SH-SY5Y (cell line): ENCODE measurements around the gene DCBLD1.

ENCODE experiments used
- GATA2 ChIP-seq: IDR thresholded peaks from 2 replicates; pipeline ENCODE4 v1.6.1; 2011; ENCODE audit warnings: mild to moderate bottlenecking, low read depth, low read length
- GATA3 ChIP-seq: IDR thresholded peaks from 2 replicates; pipeline ENCODE4 v1.6.1; 2011; ENCODE audit warnings: low read depth, mild to moderate bottlenecking, low read length, moderate library complexity

GRCh38 chr6:117482240-117483003 lies at the start of gene DCBLD1:
- TF ChIP-seq GATA2 (no peak), GATA3 (no peak)
